ENCODE data around the gene GRIK3.
"Not testable (repeated sequence)": the region's sequence is repeated elsewhere in the genome, so short reads cannot be mapped to it uniquely, and the experiment has no call there.

GRIK3 gene

GRCh38 chr1:36934061-36934460 is 100.3 kb downstream of the GRIK3 start:
- FAIRE-seq: no peak

- no peak for FAIRE-seq
These were observed 106.5 kb downstream of the GRIK3 start for GRCh38 chr1:36927826-36928225.

GRCh38 chr1:36925251-36925650 is 109.1 kb downstream of the GRIK3 start:
- no peak for FAIRE-seq

GRCh38 chr1:36924282-36924811 is 110.0 kb downstream of the GRIK3 start:
- FAIRE-seq: no peak

GRCh38 chr1:36922593-36923426 is 111.5 kb downstream of the GRIK3 start:
- no peak for FAIRE-seq

- no peak for FAIRE-seq
These were observed 112.2 kb downstream of the GRIK3 start for GRCh38 chr1:36922071-36922470.

- FAIRE-seq: no peak
These were observed 113.4 kb downstream of the GRIK3 start for GRCh38 chr1:36920801-36921405.

GRCh38 chr1:36920371-36920770 is 113.9 kb downstream of the GRIK3 start:
- FAIRE-seq: no peak

GRCh38 chr1:36919491-36920145 is 114.7 kb downstream of the GRIK3 start:
- FAIRE-seq: no peak

- no peak for FAIRE-seq
These were observed 115.7 kb downstream of the GRIK3 start for GRCh38 chr1:36918604-36919003.

- not testable (repeated sequence) for FAIRE-seq
These were observed 117.8 kb downstream of the GRIK3 start for GRCh38 chr1:36916542-36916941.

GRCh38 chr1:36913484-36914060 is 120.7 kb downstream of the GRIK3 start:
- FAIRE-seq: no peak

- FAIRE-seq: no peak
These were observed 121.3 kb downstream of the GRIK3 start for GRCh38 chr1:36913016-36913415.

GRCh38 chr1:36912365-36912865 is 121.9 kb downstream of the GRIK3 start:
- FAIRE-seq: no peak

- FAIRE-seq: no peak
These were observed 122.6 kb downstream of the GRIK3 start for GRCh38 chr1:36911561-36912364.

GRCh38 chr1:36910886-36911540 is 123.3 kb downstream of the GRIK3 start:
- FAIRE-seq: no peak

GRCh38 chr1:36909946-36910725 is 124.2 kb downstream of the GRIK3 start:
- no peak for FAIRE-seq

- FAIRE-seq: not testable (repeated sequence)
These were observed 125.0 kb downstream of the GRIK3 start for GRCh38 chr1:36909359-36909758.

- no peak for FAIRE-seq
These were observed 126.2 kb downstream of the GRIK3 start for GRCh38 chr1:36908096-36908495.

- FAIRE-seq: no peak
These were observed 127.8 kb downstream of the GRIK3 start for GRCh38 chr1:36906555-36906954.

GRCh38 chr1:36905941-36906340 is 128.4 kb downstream of the GRIK3 start:
- no peak for FAIRE-seq

Measured in TTC549 (cell line).